NK-92 (cell line): ENCODE data around the gene ARMC7.
"Not testable (repeated sequence)": the region's sequence is repeated elsewhere in the genome, so short reads cannot be mapped to it uniquely, and the experiment has no call there.

Source experiments
- DNase-seq: peaks from one replicate; lab custom pipeline; 2025; ENCODE audit not compliant: unreplicated experiment; lab: John Stamatoyannopoulos, UW

ARMC7 gene

DNA sequence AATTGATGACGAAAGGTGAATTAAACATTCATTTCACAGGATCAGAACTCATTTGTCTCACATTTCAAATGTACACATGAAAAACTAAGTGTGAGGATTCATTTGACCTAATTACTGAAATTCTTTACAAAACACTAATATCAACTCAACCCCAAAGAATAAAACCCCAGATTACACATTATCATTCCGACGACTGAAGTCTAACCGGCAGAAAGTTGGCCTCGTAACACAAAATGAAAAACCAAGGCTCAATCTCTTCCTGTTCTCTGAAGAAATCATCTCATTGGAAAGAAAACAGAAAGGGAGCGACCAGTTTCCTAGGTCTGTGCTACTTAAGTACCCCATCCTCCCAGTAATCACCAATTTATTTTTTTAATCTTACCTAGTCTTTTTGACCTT, 42.8 kb downstream of the ARMC7 start:
- no peak for DNase-seq

DNA sequence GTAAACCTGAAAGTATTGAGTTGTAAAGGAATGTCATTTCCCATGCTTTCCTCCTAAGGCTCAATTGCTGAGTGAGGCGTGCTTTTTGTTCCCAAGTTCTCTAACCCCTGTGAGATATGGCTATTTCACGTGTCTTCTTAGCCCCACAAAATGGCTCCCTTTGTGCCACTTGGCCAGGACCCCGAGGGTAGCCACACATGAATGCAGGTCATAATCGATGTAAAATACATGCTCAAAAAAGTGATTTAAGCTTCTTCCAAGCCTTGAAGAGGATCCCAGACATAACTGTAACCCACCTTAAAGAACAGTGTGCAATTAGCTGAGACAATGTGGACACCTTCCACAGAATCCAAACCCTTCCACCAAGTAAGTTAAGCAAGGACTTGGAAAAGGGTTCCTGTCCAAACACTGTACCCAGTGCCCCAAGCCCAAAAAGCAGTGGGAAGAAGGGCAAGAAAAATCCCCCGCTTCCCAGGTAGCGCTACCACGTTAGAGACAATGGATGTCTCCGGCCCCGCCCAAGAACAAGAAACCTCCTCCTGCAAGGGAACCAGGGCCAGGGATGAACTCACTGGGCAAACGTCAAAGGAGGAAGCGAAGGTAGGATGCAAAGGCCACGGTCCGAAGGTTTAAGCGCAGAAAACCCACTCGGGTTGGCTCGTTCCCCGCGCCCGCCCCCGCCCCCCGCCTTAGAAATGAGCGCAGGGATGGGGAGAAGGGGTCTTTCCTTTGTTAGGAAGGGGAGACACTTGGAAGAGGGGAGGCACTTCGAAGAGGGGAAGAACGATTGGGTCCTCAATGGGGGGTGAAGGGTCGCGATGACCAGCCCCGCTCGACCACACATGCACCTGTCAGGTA, 43.4 kb downstream of the ARMC7 start:
- no peak for DNase-seq

DNA sequence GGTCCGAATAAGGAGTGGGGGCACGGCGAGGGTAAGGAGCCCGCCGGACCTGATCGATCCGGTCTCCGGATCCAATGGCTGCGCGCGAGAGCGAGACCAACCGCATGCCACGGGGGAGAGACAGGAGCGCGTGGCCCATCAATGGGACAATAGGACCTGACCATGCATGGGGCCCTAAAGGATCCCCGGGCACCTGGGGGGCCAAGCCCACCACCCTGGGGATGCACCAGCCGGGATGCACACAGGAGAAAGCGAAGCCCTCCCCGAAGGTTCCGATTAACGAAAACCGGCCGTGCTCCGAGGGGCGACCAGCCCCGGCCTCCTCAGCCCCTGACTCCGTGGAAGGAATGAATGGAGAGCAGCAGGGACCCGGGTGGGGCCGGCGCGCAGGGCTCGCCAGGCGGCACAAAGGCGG, 44.0 kb downstream of the ARMC7 start:
- DNase-seq: no peak

DNA sequence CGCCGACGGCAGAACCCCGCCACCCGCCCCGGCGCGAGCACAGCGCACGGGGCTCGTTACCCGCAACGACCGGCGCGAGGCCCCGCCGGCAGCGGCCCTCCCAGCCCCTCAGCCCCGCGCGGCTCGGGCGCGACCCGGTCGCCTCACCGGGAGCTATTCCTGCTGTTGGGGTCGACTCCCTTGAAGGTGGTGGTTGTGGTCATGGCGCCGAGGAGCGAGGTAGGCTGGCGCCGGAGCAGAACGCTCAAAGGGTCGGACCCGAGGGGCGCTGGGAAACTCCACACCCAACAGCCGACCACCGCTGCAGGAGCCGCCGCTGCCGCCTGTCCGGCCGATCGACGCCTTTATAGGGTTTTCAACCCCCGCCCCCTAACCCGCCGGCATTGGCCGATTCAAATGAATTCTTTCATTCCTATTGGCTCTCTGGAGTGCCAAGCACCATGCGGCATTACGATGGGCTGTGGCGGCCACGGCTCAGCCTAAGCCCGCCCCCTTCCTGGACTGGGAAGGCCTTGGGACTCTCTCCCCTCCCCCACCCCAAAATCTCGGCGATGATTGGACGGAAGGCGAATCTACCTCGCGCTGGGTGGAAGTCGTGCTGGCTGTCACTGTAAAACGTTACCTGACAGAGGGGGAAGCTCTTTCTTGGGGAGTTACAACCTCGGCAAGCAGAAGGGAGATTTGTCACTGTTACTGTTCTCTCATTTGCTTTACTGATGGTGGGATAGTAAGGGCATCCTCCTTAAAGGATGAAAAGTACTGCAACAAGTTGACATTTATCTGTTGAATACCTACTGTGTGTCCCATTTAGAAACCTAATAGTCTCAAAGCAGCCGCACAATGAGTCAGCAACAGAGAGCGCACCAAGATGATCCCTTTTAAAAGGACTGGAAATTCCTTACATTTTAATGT, 44.7 kb downstream of the ARMC7 start, which contains the start of gene JPT1:
Gene JPT1, minus strand, starts transcription at position 318 of the 912 bp plus-strand sequence. Its CDS starts 115 bp downstream, at position 203.
- DNase-seq: peak; percentile 87

DNA sequence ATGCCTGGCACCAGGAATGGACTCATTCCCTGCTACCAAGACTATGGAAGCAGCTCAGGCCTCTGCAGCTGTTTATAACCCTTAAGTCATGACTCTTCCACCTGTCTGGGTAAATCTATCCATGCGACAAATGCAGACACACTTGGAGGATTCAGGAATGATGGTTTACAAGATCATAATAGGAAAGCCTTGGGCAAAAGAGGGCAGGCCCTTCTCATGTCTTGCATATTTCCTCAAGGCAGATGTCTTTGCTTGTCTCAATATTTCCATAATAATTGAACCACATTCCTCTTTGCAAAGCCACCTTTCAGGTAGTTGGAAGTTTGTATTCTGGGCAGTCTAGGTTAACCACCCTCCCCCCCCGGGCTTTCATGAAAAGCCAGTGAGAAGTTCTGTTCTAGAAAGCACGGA, 45.4 kb downstream of the ARMC7 start:
- DNase-seq: no peak

DNA sequence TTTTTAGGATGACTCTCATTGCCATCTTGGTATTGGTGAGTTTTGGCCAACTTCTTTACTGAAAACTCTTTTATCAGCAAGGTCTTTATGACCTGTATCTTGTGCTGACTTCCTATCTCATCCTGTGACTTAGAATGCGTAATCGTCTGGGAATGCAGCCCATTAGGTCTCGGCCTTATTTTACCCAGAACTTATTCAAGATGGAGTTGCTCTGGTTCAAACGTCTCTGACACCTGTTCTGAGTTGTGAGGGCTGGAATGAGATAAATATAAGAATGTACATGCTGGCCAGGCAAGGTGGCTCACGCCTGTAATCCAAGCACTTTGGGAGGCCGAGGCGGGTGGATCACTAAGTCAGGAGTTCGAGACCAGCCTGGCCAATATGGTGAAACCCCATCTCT, 48.7 kb downstream of the ARMC7 start:
- not testable (repeated sequence) for DNase-seq

DNA sequence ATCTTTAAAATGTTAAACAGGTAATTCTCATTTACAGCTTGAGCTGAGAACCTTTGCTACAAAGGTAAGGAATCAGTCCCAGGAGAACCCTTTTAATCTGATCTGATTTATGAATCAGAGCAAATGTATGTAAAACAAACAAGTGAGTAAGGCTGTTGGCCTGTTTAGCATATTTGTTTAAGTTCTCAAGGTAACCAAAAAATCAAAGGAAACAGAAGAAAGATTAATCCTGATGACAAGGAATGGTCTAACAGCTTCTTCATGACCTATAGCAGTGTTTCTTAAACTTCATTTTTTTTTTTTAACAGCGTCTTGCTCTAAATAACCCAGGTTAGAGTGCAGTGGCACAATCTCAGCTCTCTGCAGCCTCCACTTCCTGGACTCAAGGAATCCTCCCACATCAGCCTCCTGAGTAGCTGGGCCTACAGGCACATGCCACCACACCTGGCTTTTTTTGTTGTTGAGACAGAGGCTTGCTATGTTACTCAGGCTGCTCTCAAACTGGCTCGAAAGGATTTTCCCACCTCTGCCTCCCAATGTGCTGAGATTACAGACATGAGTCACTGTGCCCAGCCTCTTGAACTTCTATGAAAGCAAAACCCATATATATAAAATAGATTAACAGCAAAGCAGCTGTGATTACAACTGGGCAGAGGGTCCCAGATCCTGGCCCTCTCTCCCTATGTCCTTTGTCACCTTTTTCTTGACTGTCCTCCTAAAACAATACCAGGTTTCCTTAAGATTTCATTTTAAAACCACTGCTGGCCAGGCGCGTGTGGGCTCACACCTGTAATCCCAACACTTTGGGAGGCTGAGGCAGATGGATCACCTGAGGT, 49.6 kb downstream of the ARMC7 start:
- no peak for DNase-seq

DNA sequence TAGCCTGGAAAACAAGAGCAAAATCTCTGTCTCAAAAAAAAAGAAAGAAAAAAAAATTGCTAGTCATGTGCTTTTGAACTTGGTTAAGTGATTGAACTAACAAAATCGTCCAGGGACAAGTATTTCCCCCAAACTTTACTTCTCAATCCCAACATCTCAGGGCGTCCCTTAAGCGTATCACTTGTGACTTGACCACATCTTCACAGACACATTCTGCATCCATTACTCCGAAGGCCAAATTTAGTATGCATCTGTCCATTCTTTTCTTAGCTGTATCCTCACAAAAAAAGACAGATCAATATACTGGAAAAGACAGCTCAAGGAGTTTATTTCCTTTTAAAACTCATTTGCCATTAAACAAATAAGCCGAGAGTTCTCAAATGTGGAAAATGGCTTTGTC, 50.4 kb downstream of the ARMC7 start:
- DNase-seq: no peak

DNA sequence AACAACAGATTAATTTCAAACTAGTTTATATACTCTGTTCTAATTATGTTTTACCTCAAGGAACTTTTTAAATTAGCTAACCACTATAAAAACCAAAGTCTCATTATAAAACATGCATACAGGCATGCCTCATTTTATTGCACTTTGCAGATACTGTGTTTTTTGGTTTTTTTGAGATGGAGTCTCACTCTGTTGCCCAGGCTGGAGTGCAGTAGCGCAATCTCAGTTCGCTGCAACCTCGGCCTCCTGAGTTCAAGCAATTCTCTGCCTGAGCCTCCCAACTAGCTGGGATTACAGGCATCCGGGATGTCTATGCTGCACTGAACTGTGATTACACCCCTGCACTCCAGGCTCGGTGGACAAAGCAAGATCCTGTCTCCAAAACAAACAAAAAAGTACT, 53.3 kb downstream of the ARMC7 start:
- no peak for DNase-seq

DNA sequence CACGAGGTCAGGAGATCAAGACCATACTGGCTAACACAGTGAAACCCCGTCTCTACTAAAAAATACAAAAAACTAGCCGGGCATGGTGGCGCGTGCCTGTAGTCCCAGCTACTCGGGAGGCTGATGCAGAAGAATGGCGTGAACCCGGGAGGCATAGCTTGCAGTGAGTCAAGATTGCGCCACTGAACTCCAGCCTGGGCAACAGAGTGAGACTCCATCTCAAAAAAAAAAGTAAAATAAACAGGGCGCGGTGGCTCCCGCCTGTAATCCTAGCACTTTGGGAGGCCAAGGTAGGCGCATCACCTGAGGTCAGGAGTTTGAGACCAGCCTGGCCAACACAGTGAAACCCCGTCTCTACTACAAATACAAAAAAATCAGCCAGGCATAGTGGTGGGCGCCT, 54.8 kb downstream of the ARMC7 start:
- DNase-seq: not testable (repeated sequence)

DNA sequence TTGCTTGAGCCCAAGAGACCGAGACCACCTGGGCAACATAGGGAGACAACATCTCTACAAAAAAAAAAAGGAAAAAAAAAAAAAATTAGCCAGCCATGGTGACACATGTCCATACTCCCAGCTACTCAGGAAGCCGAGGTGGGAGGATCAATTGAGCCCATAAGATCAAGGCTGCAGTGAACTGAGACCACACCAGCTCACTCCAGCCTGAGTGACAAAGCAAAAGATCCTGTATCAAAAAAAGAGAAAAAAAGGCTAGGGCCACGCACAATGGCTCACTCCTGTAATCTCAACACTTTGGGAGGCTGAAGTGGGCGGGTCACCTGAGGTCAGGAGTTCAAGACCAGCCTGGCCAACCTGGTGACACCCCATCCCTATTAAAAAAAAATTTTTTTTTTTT, 59.2 kb downstream of the ARMC7 start:
- DNase-seq: no peak

DNA sequence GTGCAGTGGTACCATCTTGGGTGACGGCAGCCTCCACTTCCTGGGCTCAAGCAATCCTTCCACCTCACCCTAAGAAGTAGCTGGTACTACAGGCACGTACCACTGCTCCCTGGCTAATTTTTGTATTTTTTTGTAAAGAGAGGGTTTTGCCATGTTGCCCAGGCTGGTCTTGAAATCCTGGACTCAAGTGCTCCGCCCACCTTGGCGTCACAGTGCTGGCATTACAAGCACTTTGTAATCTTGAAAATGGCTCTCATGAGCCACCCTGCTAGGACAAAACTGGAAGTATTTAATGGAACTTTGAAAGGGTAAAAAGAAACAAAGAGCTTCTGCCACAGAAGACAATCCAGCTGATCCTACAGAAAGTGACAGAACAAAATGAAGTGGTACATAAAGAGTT, 63.8 kb downstream of the ARMC7 start:
- DNase-seq: no peak

DNA sequence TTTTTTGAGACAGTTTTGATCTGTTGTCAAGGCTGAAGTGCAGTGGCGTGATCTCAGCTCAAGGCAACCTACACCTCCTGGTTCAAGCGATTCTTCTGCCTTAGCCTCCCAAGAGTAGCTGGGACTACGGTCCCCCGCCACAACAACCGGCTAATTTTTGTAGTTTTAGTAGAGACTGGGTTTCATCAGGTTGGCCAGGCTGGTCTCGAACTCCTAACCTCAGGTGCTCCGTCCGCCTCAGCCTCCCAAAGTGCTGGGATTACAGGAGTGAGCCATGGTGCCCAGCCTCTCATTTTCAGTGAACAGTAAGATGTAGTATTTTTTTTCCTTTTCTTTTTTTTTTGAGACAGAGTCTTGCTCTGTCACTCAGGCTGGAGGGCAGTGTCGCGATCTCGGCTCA, 65.2 kb downstream of the ARMC7 start:
- DNase-seq: no peak

DNA sequence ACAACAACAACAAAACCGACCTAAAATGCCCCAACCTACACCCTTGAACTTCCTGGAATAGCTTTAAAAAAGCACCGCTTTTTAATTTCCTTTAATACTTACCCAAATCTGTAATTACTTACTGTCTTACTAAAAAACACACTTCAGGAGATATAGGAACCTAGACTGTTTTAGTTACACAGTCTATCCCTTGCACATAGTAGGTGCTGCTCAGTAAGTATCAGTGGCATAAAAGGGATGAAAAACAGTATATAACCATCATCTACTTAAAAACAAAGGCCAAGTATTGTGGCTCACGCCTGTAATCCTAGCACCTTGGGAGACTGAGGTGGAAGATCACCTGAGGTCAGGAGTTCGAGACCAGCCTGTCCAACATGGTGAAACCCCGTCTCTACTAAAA, 66.9 kb downstream of the ARMC7 start:
- DNase-seq: no peak

DNA sequence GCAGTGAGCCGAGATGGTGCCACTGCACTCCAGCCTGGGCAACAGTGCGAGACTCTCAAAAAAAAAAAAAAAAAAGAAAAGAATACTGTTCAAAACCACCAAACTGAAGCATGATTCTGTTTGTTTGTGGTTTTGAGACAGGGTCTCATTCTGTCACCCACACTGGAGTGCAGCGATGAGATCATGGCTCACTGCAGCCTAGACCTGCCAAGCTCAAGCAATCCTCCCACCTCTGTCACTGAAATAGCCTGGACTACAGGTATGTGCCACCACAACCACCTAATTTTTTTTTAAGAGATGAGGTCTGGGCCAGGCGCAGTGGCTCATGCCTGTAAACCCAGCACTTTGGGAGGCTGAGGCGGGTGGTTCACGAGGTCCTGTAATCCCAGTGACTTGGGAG, 68.7 kb downstream of the ARMC7 start:
- no peak for DNase-seq
